ENCODE results near the gene SEPTIN6.

DNA sequence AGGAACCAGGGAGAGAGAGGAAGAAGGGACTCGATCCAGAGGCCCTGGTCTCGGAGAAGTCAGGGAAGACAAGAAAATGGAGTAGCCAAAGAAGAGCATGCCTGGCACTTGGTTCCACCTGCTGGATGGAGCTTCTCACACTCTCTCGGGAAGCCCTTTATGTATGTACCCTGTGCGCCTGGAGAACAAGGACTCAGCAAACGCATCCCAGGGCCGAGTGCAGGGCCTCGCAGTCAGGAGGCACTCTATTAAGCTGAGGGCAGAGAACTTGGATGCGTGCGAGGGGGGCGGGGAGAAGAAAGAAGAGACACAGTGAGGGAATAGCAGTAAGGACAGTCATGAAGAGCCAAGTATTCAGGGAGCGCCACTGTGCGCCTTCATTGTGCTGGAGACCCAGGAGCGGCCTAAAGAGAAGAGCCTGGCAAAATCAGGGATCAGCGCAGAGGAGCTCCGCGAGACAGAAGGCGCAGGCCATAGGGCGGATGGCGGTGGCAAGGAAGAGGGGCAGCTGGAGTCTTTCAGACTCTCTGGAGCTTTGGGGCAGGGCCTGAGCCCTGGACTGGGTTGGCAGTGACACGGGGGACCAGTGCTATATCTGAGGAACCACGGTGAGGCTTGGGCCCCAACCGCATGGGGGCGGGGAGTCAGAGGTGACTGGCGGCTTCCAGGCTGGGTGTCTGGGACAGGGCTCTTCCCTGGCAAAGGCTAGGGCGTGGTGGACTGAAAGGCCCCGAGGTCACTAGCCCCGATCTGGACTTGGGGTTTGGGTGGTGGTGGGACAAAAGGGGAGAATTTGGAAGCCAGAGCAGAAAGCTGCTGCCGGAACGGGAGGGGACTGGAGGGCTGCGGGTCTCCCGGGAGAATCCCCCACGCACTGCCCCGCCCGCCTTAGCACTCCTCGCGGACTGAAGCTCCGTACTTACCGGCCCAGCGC lies 1.9 kb upstream of the SEPTIN6 start:
- TF ChIP-seq, protein P1, sequence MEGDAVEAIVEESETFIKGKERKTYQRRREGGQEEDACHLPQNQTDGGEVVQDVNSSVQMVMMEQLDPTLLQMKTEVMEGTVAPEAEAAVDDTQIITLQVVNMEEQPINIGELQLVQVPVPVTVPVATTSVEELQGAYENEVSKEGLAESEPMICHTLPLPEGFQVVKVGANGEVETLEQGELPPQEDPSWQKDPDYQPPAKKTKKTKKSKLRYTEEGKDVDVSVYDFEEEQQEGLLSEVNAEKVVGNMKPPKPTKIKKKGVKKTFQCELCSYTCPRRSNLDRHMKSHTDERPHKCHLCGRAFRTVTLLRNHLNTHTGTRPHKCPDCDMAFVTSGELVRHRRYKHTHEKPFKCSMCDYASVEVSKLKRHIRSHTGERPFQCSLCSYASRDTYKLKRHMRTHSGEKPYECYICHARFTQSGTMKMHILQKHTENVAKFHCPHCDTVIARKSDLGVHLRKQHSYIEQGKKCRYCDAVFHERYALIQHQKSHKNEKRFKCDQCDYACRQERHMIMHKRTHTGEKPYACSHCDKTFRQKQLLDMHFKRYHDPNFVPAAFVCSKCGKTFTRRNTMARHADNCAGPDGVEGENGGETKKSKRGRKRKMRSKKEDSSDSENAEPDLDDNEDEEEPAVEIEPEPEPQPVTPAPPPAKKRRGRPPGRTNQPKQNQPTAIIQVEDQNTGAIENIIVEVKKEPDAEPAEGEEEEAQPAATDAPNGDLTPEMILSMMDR (IDR thresholded peaks at IDR 0.05; ENCODE audit: insufficient read depth, low read length): no peak
- no peak for TF ChIP-seq GABPA (IDR thresholded peaks at IDR 0.05; ENCODE audit: low read depth)

Data from HL-60 (cell line).